ENCODE results near the gene KRT3. TPM values are rescaled to one million over a fixed set of nuclear protein-coding genes. Genes with fewer than 3 reads are reported as not detected.

Gene KRT3
- total RNA-seq, 2 experiments from 2014 or later, result not detected

- Mint-ChIP-seq H3K27ac (no peak overlapping the region), H3K4me3 (no peak overlapping the region), H3K27me3 (no peaks in the 10 kb centered on the region), H3K4me1 (ENCODE audit: low read depth) (peaks cover 7% of the 10 kb centered on the region), H3K36me3 (ENCODE audit: low read depth) (no peaks in the 10 kb centered on the region), H3K9me3 (no peaks in the 10 kb centered on the region)
- ChIA-PET POLR2A (no interaction called here), CTCF (interaction anchor here (1.3 kb wide), 1 partner anchor 85 kb away, joined by 4 read pairs; no protein-coding TSS in a partner anchor)
- DNase-seq (no peak), ATAC-seq (no peak)
- TF ChIP-seq, protein P1, sequence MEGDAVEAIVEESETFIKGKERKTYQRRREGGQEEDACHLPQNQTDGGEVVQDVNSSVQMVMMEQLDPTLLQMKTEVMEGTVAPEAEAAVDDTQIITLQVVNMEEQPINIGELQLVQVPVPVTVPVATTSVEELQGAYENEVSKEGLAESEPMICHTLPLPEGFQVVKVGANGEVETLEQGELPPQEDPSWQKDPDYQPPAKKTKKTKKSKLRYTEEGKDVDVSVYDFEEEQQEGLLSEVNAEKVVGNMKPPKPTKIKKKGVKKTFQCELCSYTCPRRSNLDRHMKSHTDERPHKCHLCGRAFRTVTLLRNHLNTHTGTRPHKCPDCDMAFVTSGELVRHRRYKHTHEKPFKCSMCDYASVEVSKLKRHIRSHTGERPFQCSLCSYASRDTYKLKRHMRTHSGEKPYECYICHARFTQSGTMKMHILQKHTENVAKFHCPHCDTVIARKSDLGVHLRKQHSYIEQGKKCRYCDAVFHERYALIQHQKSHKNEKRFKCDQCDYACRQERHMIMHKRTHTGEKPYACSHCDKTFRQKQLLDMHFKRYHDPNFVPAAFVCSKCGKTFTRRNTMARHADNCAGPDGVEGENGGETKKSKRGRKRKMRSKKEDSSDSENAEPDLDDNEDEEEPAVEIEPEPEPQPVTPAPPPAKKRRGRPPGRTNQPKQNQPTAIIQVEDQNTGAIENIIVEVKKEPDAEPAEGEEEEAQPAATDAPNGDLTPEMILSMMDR (IDR thresholded peaks at IDR 0.05), result no peak
- intact Hi-C loops (cut with micrococcal nuclease), result no loop called here
These were observed 3.0 kb upstream of the KRT3 start for GRCh38 chr12:52798671-52799504.

DNA sequence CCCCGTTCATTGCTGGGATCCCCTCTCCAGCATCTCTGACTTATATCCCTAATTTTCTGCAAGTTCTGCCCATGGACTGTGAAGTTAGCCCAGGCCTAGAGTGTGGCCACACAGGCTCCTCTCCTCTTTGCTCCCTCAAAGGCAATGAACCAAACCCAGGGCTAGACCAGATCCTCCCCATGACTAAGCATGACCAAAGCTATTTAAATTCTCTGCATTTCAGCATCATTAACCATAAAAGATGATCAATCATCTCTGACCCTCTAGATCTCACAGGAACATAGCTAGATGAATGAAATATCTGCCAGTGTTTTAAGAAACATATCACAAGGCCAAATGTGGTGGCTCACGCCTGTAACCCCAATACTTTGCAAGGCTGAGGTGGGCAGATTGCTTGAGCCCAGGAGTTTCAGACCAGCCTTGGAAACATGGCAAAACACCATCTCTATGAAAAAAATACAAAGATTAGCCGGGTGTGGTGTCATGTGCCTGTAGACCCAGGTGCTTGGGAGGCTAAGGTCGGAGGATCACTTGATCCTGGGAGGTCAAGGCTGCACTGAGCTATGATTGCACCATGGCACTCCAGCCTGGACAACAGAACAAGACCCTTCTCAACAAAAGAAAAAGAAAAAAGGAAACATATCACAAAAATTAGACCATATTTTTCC is 2.2 kb upstream of the KRT3 start:
- POLR2A ChIA-PET, result no interaction called here

DNA sequence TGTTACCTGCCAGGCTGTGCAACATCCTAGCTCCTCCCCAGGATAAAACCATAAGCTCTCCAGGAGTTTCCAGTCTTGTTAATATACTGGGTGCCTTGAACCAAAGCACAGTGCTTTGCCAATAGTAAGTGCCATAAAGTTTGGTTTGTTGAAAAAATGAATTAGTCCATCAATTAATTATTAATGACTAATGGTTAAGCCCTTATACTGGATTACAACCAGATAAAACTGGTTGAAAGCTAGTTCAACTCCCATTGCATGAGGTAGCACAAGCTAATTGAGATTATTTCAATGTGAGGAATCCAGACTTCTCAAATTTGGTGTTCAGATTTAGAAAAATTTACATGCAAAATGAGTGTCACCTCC is 1.6 kb upstream of the KRT3 start:
- Mint-ChIP-seq H3K27me3 (no peaks in the 10 kb centered on the region), H3K4me1 (ENCODE audit: low read depth) (peaks cover 7% of the 10 kb centered on the region), H3K27ac (no peak overlapping the region), H3K9me3 (no peaks in the 10 kb centered on the region), H3K4me3 (no peak overlapping the region), H3K36me3 (ENCODE audit: low read depth) (no peaks in the 10 kb centered on the region)
- CTCF ChIA-PET, result interaction anchor here (1.2 to 1.3 kb wide), 2 partner anchors 76 to 87 kb away, joined by 3 to 4 read pairs; no protein-coding TSS in a partner anchor
- POLR2A ChIA-PET, result no interaction called here
- DNase-seq, result no peak
- no peak for ATAC-seq
- TF ChIP-seq, protein P1 (IDR thresholded peaks at IDR 0.05), result no peak
- intact Hi-C loops (cut with micrococcal nuclease), result no loop called here

More for the DNA sequence above, 2.2 kb upstream of the KRT3 start:
- H3K9me3 Mint-ChIP-seq, result no peaks in the 10 kb centered on the region
- peaks cover 7% of the 10 kb centered on the region for H3K4me1 Mint-ChIP-seq (ENCODE audit: low read depth)
- no peaks in the 10 kb centered on the region for H3K27me3 Mint-ChIP-seq
- intact Hi-C loops (cut with micrococcal nuclease), result no loop called here
- no peak overlapping the region for H3K4me3 Mint-ChIP-seq
- TF ChIP-seq, protein P1 (IDR thresholded peaks at IDR 0.05), result no peak
- no peaks in the 10 kb centered on the region for H3K36me3 Mint-ChIP-seq (ENCODE audit: low read depth)
- ATAC-seq, result no peak
- no peak for DNase-seq
- H3K27ac Mint-ChIP-seq, result no peak overlapping the region
- CTCF ChIA-PET, result interaction anchor here (1.2 to 1.3 kb wide), 2 partner anchors 75 to 86 kb away, joined by 3 to 4 read pairs; no protein-coding TSS in a partner anchor

DNA sequence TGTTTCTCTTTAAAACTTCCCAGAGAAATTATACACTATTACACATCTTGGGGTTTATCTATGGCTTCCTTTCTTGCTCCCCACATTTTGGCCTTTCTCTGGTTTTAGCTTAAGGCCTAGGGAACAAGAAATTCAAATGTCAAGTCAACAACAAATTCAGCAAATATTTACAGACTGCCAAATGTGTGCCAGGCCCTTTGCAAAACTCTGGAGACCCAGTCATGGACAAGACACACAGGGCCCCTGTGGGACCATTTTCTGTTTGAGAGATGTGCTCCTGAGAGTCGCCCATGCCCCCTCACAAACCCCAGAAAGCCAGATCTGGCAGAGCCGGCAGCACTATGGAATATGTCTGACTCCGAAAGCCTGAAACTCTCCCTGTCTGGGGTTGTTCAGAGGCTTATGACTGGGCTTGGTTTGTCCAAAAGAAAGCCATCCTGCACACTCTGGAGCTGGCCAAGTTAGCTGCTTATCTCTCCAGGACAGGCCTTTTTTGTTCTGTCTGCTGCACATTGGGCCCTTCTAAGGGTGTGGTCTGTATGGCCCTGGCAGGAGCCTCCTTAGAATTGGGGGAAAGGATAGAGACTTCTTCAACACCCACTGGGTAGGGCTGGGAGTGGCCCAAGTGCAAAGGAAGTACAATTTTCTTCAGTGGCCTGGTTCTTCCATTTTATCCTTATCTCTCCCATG is 1.1 kb upstream of the KRT3 start:
- Mint-ChIP-seq H3K4me1 (ENCODE audit: low read depth) (peaks cover 7% of the 10 kb centered on the region), H3K36me3 (ENCODE audit: low read depth) (no peaks in the 10 kb centered on the region), H3K9me3 (no peaks in the 10 kb centered on the region), H3K4me3 (no peak overlapping the region), H3K27ac (no peak overlapping the region), H3K27me3 (no peaks in the 10 kb centered on the region)
- DNase-seq (no peak), ATAC-seq (no peak)
- CTCF ChIA-PET, result interaction anchor here (0.5 to 1.4 kb wide), 4 partner anchors 59 to 83 kb away, joined by 3 to 4 read pairs (median 4); no protein-coding TSS in a partner anchor
- intact Hi-C loops (cut with micrococcal nuclease), result no loop called here
- POLR2A ChIA-PET, result no interaction called here
- TF ChIP-seq, protein P1 (IDR thresholded peaks at IDR 0.05), result no peak

Data from activated CD8-positive, alpha-beta T cell treated with anti-CD3 and anti-CD28 coated beads for 36 hours (primary cell).